ENCODE measurements around the gene DDX39B.
A peak's percentile ranks its signal among the peaks of the same experiment; 100 is the strongest.

DNA sequence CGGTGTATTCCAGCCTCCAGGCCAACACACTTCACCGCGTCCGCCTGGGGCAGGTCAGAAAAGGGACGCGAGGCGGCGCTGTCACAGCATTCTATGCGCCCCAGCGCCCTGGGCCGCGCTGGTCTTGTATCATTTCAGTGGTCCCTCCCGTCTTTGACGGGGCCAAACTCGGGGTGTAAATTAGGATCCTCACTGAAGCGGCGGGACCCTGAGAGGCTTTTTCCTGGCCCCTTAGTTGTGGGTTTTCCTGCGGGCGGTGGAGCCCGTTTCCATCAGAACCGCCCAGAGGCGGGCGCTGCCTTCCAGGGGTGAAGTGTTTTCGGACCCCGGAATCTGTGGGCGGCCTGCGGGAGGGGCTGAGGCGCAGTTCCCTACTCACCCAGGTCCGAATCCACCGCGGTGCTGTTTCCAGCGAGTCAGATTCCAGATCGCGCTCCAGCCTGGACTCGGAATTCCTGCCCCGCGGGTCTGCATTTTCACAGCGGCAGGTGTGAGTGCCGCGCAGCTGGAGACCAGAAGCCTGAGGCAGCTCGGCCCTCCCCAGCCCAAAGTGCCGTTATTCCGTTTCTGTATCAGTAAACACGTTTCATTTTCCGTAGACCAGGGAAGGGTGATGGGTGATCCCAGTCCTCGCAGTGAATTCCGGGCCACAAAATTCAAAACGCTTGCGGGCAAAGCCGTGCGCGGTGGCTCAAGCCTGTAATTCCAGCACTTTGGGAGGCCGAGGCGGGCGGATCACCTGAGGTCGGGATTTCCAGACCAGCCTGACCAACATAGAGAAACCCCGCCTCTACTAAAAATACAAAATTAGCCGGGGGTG is 47.7 kb downstream of the DDX39B start:
- TF ChIP-seq, protein P1, sequence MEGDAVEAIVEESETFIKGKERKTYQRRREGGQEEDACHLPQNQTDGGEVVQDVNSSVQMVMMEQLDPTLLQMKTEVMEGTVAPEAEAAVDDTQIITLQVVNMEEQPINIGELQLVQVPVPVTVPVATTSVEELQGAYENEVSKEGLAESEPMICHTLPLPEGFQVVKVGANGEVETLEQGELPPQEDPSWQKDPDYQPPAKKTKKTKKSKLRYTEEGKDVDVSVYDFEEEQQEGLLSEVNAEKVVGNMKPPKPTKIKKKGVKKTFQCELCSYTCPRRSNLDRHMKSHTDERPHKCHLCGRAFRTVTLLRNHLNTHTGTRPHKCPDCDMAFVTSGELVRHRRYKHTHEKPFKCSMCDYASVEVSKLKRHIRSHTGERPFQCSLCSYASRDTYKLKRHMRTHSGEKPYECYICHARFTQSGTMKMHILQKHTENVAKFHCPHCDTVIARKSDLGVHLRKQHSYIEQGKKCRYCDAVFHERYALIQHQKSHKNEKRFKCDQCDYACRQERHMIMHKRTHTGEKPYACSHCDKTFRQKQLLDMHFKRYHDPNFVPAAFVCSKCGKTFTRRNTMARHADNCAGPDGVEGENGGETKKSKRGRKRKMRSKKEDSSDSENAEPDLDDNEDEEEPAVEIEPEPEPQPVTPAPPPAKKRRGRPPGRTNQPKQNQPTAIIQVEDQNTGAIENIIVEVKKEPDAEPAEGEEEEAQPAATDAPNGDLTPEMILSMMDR (tag by site-specific recombination; IDR thresholded peaks at IDR 0.05), result peak; percentile 98
- TF ChIP-seq MZF1 (tag by site-specific recombination; IDR thresholded peaks at IDR 0.05; ENCODE audit: borderline replicate concordance) (peak; percentile 82), ZNF350 (tag by site-specific recombination; IDR thresholded peaks at IDR 0.05) (no peak), SCRT2 (tag by site-specific recombination; IDR thresholded peaks at IDR 0.05) (no peak)
- TF ChIP-seq, protein P2, sequence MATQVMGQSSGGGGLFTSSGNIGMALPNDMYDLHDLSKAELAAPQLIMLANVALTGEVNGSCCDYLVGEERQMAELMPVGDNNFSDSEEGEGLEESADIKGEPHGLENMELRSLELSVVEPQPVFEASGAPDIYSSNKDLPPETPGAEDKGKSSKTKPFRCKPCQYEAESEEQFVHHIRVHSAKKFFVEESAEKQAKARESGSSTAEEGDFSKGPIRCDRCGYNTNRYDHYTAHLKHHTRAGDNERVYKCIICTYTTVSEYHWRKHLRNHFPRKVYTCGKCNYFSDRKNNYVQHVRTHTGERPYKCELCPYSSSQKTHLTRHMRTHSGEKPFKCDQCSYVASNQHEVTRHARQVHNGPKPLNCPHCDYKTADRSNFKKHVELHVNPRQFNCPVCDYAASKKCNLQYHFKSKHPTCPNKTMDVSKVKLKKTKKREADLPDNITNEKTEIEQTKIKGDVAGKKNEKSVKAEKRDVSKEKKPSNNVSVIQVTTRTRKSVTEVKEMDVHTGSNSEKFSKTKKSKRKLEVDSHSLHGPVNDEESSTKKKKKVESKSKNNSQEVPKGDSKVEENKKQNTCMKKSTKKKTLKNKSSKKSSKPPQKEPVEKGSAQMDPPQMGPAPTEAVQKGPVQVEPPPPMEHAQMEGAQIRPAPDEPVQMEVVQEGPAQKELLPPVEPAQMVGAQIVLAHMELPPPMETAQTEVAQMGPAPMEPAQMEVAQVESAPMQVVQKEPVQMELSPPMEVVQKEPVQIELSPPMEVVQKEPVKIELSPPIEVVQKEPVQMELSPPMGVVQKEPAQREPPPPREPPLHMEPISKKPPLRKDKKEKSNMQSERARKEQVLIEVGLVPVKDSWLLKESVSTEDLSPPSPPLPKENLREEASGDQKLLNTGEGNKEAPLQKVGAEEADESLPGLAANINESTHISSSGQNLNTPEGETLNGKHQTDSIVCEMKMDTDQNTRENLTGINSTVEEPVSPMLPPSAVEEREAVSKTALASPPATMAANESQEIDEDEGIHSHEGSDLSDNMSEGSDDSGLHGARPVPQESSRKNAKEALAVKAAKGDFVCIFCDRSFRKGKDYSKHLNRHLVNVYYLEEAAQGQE (tag by site-specific recombination; IDR thresholded peaks at IDR 0.05), result peak; percentile 43; the same call in 1 of the 2 replicates
